ENCODE results near the gene KCNJ18. TPM values are rescaled to one million over a fixed set of nuclear protein-coding genes. Genes with fewer than 3 reads are reported as not detected.
A peak's percentile ranks its signal among the peaks of the same experiment; 100 is the strongest.

The KCNJ18 gene
- total and polyA plus RNA-seq, 9 of the 15 experiments (the other 6 are each of a cell fraction or from before 2014, with no cell fraction given) = not detected

GRCh38 chr17:21677126-21677910 lies 15.0 kb upstream of the KCNJ18 start:
- H3K27me3 ChIP-seq (ENCODE audit: control insufficient read depth in 2 of 2, insufficient read depth in 2 of 2, low read length in 2 of 2) = peaks cover 0 to 33% of the 10 kb centered on the region in 2 experiments; a peak in 2 of 5 replicates
- no peak for ATAC-seq
- in situ Hi-C loops (cut with MboI) (loop anchor here (10.0 kb wide), 2 partner anchors 627 to 707 kb away; no protein-coding TSS in a partner anchor), intact Hi-C loops (cut with micrococcal nuclease) (no loop called here)
- H3K4me3 ChIP-seq = no peak overlapping the region
- ChIA-PET CTCF (ENCODE audit: low intra/inter-chr PET ratio) (no interaction called here), POLR2A (no interaction called here)
- no peaks in the 10 kb centered on the region for H4K20me1 ChIP-seq (replicated peaks; ENCODE audit: control insufficient read depth, insufficient read depth, low read length)
- no peak overlapping the region; a peak in 1 of 4 replicates for H3K9ac ChIP-seq (ENCODE audit: insufficient read depth in 1 of 2, low read depth in 2 of 2, low read length in 2 of 2)
- TF ChIP-seq ZNF197 (CRISPR knock-in tag; IDR thresholded peaks at IDR 0.05; ENCODE audit: low read depth) (no peak), STAT5B (CRISPR knock-in tag; IDR thresholded peaks at IDR 0.05) (no peak)
- H3K9me3 ChIP-seq (replicated peaks; ENCODE audit: control insufficient read depth, insufficient read depth, low read depth, low read length) = no peaks in the 10 kb centered on the region
- no peak overlapping the region for H3K27ac ChIP-seq (ENCODE audit: extremely low read depth, low read depth, low read length)
- BruUV-seq (replicated peaks) = no TSS peak
- no peaks in the 10 kb centered on the region for H3K36me3 ChIP-seq (ENCODE audit: control insufficient read depth, insufficient read depth, low read length)
- WGBS (ENCODE audit: insufficient coverage, low coverage, missing lambda C conversion rate) = 26% methylated on average over 15 of the region's 15 CpGs
- H3K4me2 ChIP-seq (ENCODE audit: insufficient read depth, low read length) = no peak overlapping the region
- H3K4me1 ChIP-seq (replicated peaks in 1 of 2; ENCODE audit: control insufficient read depth in 2 of 2, insufficient read depth in 2 of 2, low read length in 2 of 2) = peaks cover 3 to 37% of the 10 kb centered on the region in 2 experiments; a peak in 4 of 5 replicates
- FAIRE-seq = no peak
- no peaks in the 10 kb centered on the region for H3K79me2 ChIP-seq (ENCODE audit: control insufficient read depth, insufficient read depth, low read length)
- DNase-seq (ENCODE audit: extremely low read depth in 1 of 4, low spot score in 3 of 4) = no peak
- H3K9me1 ChIP-seq (ENCODE audit: control insufficient read depth, insufficient read depth, low read length) = no peaks in the 10 kb centered on the region
- H2AFZ ChIP-seq (ENCODE audit: low read depth, low read length) = peak overlapping the region; percentile 80; the same call in 1 of the 2 replicates

GRCh38 chr17:21677911-21678310 lies 14.4 kb upstream of the KCNJ18 start:
- Histone ChIP-seq H3K4me1 (replicated peaks in 1 of 2; ENCODE audit: control insufficient read depth in 2 of 2, insufficient read depth in 2 of 2, low read length in 2 of 2) (peaks cover 3 to 37% of the 10 kb centered on the region in 2 experiments; a peak in 4 of 5 replicates), H3K9me1 (ENCODE audit: control insufficient read depth, insufficient read depth, low read length) (no peaks in the 10 kb centered on the region), H4K20me1 (replicated peaks; ENCODE audit: control insufficient read depth, insufficient read depth, low read length) (no peaks in the 10 kb centered on the region), H3K4me3 (peak overlapping the region; percentile 31; the same call in 1 of the 2 replicates), H3K9ac (ENCODE audit: insufficient read depth in 1 of 2, low read depth in 2 of 2, low read length in 2 of 2) (peak overlapping the region in 1 of 2 experiments; percentile 55; a peak in 2 of 4 replicates), H3K9me3 (replicated peaks; ENCODE audit: control insufficient read depth, insufficient read depth, low read depth, low read length) (no peaks in the 10 kb centered on the region), H3K36me3 (ENCODE audit: control insufficient read depth, insufficient read depth, low read length) (no peaks in the 10 kb centered on the region), H3K27ac (ENCODE audit: extremely low read depth, low read depth, low read length) (no peak overlapping the region), H3K79me2 (ENCODE audit: control insufficient read depth, insufficient read depth, low read length) (no peaks in the 10 kb centered on the region), H2AFZ (ENCODE audit: low read depth, low read length) (peak overlapping the region; percentile 80), H3K4me2 (ENCODE audit: insufficient read depth, low read length) (peak overlapping the region; percentile 70), H3K27me3 (ENCODE audit: control insufficient read depth in 2 of 2, insufficient read depth in 2 of 2, low read length in 2 of 2) (peaks cover 0 to 33% of the 10 kb centered on the region in 2 experiments; a peak in 2 of 5 replicates)
- no peak for TF ChIP-seq ATF1 (CRISPR knock-in tag; IDR thresholded peaks at IDR 0.05)
- TF ChIP-seq ATF1 (tag; IDR thresholded peaks at IDR 0.05) = 0 out of 2 replicates have a peak, but pooled peaks have one; percentile 8
- TF ChIP-seq HDAC8 (tag; IDR thresholded peaks at IDR 0.05) = no peak
- no peak for TF ChIP-seq DMBX1 (CRISPR knock-in tag; IDR thresholded peaks at IDR 0.05; ENCODE audit: borderline replicate concordance)
- ChIA-PET POLR2A (no interaction called here), CTCF (ENCODE audit: low intra/inter-chr PET ratio) (no interaction called here)
- no TSS peak for BruUV-seq (replicated peaks)
- no peak for ATAC-seq
- peak in 1 of 4 experiments; percentile 23 for DNase-seq (ENCODE audit: extremely low read depth in 1 of 4, low spot score in 3 of 4)
- intact Hi-C loops (cut with micrococcal nuclease) = no loop called here
- 21% methylated on average over 17 of the region's 17 CpGs for WGBS (ENCODE audit: insufficient coverage, low coverage, missing lambda C conversion rate)
- no peak for FAIRE-seq
- in situ Hi-C loops (cut with MboI) = loop anchor here (10.0 kb wide), 2 partner anchors 627 to 707 kb away; no protein-coding TSS in a partner anchor

Measured in K562 (cell line).